HG02642 (cell line): ENCODE measurements around the gene ITPR2.
"Not testable (repeated sequence)": the region's sequence is repeated elsewhere in the genome, so short reads cannot be mapped to it uniquely, and the experiment has no call there.

ENCODE experiments used
- ATAC-seq: cut with Tn5 transposase; IDR thresholded peaks from one replicate; pipeline ENCODE4 v1.9.1; 2021; ENCODE audit warnings: mild to moderate bottlenecking; ENCODE audit not compliant: unreplicated experiment, poor library complexity

ITPR2 gene

GRCh38 chr12:26851031-26851809 is 18.2 kb upstream of the ITPR2 start:
- ATAC-seq: no peak

- no peak for ATAC-seq
These were observed 15.3 kb upstream of the ITPR2 start for GRCh38 chr12:26848156-26848825.

GRCh38 chr12:26847431-26847830 is 14.4 kb upstream of the ITPR2 start:
- no peak for ATAC-seq

- peak; percentile 62 for ATAC-seq
These were observed 13.4 kb upstream of the ITPR2 start for GRCh38 chr12:26846416-26846815.

- peak; percentile 9 for ATAC-seq
These were observed 13.0 kb upstream of the ITPR2 start for GRCh38 chr12:26845984-26846383.

- no peak for ATAC-seq
These were observed 12.2 kb upstream of the ITPR2 start for GRCh38 chr12:26845057-26845666.

GRCh38 chr12:26843311-26843710 is 10.3 kb upstream of the ITPR2 start:
- ATAC-seq: no peak

GRCh38 chr12:26841085-26841484 is 8.1 kb upstream of the ITPR2 start:
- no peak for ATAC-seq

- no peak for ATAC-seq
These were observed 6.5 kb upstream of the ITPR2 start for GRCh38 chr12:26839512-26839911.

GRCh38 chr12:26838888-26839416 is 6.0 kb upstream of the ITPR2 start:
- no peak for ATAC-seq

- no peak for ATAC-seq
These were observed 3.2 kb upstream of the ITPR2 start for GRCh38 chr12:26836201-26836600.

- not testable (repeated sequence) for ATAC-seq
These were observed 1.6 kb upstream of the ITPR2 start for GRCh38 chr12:26834503-26835060.

GRCh38 chr12:26833743-26834490 is 923 bp upstream of the ITPR2 start:
- ATAC-seq: peak; percentile 24

- peak; percentile 49 for ATAC-seq
These were observed 808 bp downstream of the ITPR2 start for GRCh38 chr12:26831951-26832821.

GRCh38 chr12:26830783-26831551 is 2.0 kb downstream of the ITPR2 start:
- ATAC-seq: no peak

GRCh38 chr12:26830363-26830762 is 2.6 kb downstream of the ITPR2 start:
- ATAC-seq: no peak

GRCh38 chr12:26828280-26829073 is 4.5 kb downstream of the ITPR2 start:
- no peak for ATAC-seq

- ATAC-seq: no peak
These were observed 6.6 kb downstream of the ITPR2 start for GRCh38 chr12:26826437-26826836.
